ENCODE measurements around the gene RELB. TPM values are rescaled to one million over a fixed set of nuclear protein-coding genes. Genes with fewer than 3 reads are reported as not detected.

Gene RELB
- polyA plus RNA-seq, 1 donor from 2014 or later: 89.8 TPM

GRCh38 chr19:44972802-44973201, 28.5 kb upstream of the RELB start:
- Mint-ChIP-seq H3K4me1 (peaks cover 2 to 4% (median 2%) of the 10 kb centered on the region in 3 donors), H3K4me3 (no peak overlapping the region), H3K27me3 (no peaks in the 10 kb centered on the region), H3K36me3 (peaks cover 6% of the 10 kb centered on the region), H3K27ac (no peak overlapping the region), H3K9me3 (no peaks in the 10 kb centered on the region)

GRCh38 chr19:44973982-44974735, 27.1 kb upstream of the RELB start:
- H3K27me3 Mint-ChIP-seq: no peaks in the 10 kb centered on the region
- peaks cover 5% of the 10 kb centered on the region for H3K36me3 Mint-ChIP-seq
- H3K27ac Mint-ChIP-seq: peak overlapping the region in 1 of 3 donors; percentile 45
- no peaks in the 10 kb centered on the region for H3K9me3 Mint-ChIP-seq
- no peak overlapping the region for H3K4me3 Mint-ChIP-seq
- peaks cover 0 to 2% (median 2%) of the 10 kb centered on the region in 3 donors for H3K4me1 Mint-ChIP-seq

GRCh38 chr19:44974857-44975256, 26.4 kb upstream of the RELB start:
- no peak overlapping the region for H3K27ac Mint-ChIP-seq
- H3K27me3 Mint-ChIP-seq: no peaks in the 10 kb centered on the region
- peaks cover 5% of the 10 kb centered on the region for H3K36me3 Mint-ChIP-seq
- no peak overlapping the region for H3K4me3 Mint-ChIP-seq
- H3K4me1 Mint-ChIP-seq: peaks cover 0 to 2% (median 0%) of the 10 kb centered on the region in 3 donors
- H3K9me3 Mint-ChIP-seq: no peaks in the 10 kb centered on the region

DNA sequence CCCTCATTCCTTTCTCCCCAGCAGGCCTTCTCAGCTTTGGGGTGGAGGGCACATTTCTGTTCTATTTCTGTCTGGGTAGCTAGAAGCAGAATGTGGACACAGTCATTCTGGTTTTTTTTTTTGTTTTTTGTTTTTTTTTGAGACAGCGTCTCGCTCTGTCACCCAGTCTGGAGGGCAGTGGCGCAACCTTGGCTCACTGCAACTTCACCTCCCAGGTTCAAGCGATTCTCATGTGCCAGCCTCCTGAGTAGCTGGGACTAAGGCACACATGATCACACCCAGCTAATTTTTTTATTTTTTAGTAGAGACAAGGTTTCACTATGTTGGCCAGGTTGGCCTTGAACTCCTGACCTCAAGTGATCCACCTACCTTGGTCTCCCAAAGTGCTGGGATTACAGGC, 25.8 kb upstream of the RELB start:
- no peaks in the 10 kb centered on the region for H3K27me3 Mint-ChIP-seq
- peaks cover 5% of the 10 kb centered on the region for H3K36me3 Mint-ChIP-seq
- no peak overlapping the region for H3K27ac Mint-ChIP-seq
- no peak overlapping the region for H3K4me3 Mint-ChIP-seq
- no peaks in the 10 kb centered on the region for H3K9me3 Mint-ChIP-seq
- H3K4me1 Mint-ChIP-seq: peaks cover 0 to 2% (median 0%) of the 10 kb centered on the region in 3 donors

DNA sequence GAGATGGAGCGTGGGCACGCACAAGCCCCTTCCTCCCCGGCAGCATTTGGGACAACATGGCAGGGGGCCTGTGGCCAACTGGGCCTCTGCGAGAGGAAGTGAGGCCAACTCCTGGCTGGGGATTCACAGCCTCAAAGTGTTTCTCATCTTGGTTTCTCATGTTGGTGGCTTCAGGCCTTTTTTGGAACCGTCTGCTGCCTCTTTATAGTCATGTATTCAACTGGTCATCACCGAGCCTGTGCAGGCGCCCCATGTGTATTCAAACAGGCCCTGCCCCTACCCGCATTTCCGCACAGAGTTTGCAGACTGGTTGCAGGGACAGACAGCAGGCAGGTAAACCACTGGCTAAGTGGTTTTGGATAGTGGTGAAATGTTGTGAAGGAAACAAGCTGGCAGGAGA, 17.3 kb upstream of the RELB start:
- Mint-ChIP-seq H3K4me3 (no peak overlapping the region), H3K27ac (peak overlapping the region in 2 of 3 donors; percentile 45 to 67), H3K4me1 (peaks cover 1 to 2% (median 1%) of the 10 kb centered on the region in 3 donors), H3K36me3 (no peaks in the 10 kb centered on the region), H3K27me3 (no peaks in the 10 kb centered on the region), H3K9me3 (no peaks in the 10 kb centered on the region)

- Mint-ChIP-seq H3K27ac (peak overlapping the region in 1 of 3 donors; percentile 23), H3K27me3 (no peaks in the 10 kb centered on the region)
Observed at GRCh38 chr19:44985445-44985844, 15.8 kb upstream of the RELB start.

GRCh38 chr19:44986389-44986788, 14.9 kb upstream of the RELB start:
- Mint-ChIP-seq H3K36me3 (peaks cover 2% of the 10 kb centered on the region), H3K9me3 (no peaks in the 10 kb centered on the region), H3K27ac (no peak overlapping the region), H3K4me3 (peak overlapping the region in 1 of 4 donors; percentile 67), H3K4me1 (peaks cover 3 to 4% (median 4%) of the 10 kb centered on the region in 3 donors), H3K27me3 (no peaks in the 10 kb centered on the region)

More at GRCh38 chr19:44985445-44985844, 15.8 kb upstream of the RELB start:
- peaks cover 3 to 4% (median 4%) of the 10 kb centered on the region in 3 donors for H3K4me1 Mint-ChIP-seq
- H3K4me3 Mint-ChIP-seq: no peak overlapping the region
- H3K36me3 Mint-ChIP-seq: peaks cover 1% of the 10 kb centered on the region
- H3K9me3 Mint-ChIP-seq: no peaks in the 10 kb centered on the region

DNA sequence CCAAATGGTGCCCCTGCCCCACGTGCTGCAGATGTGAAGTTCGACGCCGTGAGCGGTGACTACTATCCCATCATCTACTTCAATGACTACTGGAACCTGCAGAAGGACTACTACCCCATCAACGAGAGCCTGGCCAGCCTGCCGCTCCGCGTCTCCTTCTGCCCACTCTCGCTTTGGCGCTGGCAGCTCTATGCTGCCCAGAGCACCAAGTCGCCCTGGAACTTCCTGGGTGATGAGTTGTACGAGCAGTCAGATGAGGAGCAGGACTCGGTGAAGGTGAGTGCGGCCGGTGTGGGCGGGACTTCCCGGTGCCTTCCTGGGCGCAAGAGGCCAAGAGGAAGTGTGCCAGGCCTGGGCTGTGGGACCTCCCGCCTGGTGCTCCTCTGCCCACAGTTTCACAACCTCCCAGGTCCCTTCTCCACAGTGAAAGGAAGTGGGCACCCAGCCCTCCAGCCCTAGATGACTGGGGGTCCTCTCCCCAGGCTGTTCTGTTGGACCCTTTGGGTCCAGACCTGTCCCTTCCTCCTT, 14.1 kb upstream of the RELB start:
- H3K27ac Mint-ChIP-seq: no peak overlapping the region
- peaks cover 5% of the 10 kb centered on the region for H3K36me3 Mint-ChIP-seq

DNA sequence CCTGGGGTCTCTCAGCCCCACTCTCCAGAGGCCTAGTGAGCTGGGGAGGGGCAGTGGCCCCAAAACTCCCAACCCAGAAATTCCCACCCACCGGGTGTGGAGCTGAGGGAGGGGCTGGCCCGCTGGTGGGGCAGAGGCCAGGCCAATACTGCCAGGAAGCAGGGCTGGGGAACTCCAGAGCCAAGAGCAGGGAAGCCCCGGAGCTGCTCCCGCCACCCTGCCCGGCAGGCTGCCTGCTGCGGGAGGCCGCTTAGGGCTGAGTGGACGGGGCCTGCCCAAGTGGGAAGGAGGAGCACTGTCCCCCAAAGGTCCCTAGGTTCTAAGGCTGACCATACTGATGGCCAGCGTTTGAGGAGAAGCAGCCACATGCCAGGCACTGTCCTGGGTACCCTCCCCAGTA, 13.0 kb upstream of the RELB start:
- no peak overlapping the region for H3K4me3 Mint-ChIP-seq
- H3K27ac Mint-ChIP-seq: no peak overlapping the region
- peaks cover 5% of the 10 kb centered on the region for H3K36me3 Mint-ChIP-seq
- peaks cover 3 to 4% (median 4%) of the 10 kb centered on the region in 3 donors for H3K4me1 Mint-ChIP-seq
- no peaks in the 10 kb centered on the region for H3K27me3 Mint-ChIP-seq
- H3K9me3 Mint-ChIP-seq: no peaks in the 10 kb centered on the region

More for the DNA sequence above, 14.1 kb upstream of the RELB start:
- H3K27me3 Mint-ChIP-seq: no peaks in the 10 kb centered on the region
- H3K4me1 Mint-ChIP-seq: peaks cover 3 to 4% (median 4%) of the 10 kb centered on the region in 3 donors
- H3K9me3 Mint-ChIP-seq: no peaks in the 10 kb centered on the region
- no peak overlapping the region for H3K4me3 Mint-ChIP-seq

- Mint-ChIP-seq H3K27ac (peak overlapping the region in 2 of 3 donors; percentile 11 to 86), H3K4me1 (peaks cover 3 to 4% (median 4%) of the 10 kb centered on the region in 3 donors), H3K27me3 (no peaks in the 10 kb centered on the region), H3K9me3 (no peaks in the 10 kb centered on the region), H3K4me3 (no peak overlapping the region), H3K36me3 (peaks cover 5% of the 10 kb centered on the region)
Observed at GRCh38 chr19:44988896-44989556, 12.2 kb upstream of the RELB start.

DNA sequence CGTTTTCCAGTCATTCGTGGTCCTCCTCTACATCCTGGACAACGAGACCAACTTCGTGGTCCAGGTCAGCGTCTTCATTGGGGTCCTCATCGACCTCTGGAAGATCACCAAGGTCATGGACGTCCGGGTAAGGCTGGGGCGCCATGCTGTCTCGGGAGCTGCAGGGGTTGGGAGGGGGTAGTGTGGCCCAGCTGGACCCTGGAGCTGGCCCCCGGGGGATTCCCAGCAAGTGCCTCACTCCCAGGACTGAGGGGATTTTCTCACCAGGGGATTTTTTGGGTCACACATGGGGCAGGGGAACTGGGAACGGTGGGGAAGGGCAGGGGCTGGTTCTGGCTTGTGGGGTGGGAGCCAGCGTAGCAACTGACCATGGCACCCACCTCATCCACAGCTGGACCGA, 10.8 kb upstream of the RELB start:
- H3K4me3 Mint-ChIP-seq: peak overlapping the region in 1 of 4 donors; percentile 27
- peaks cover 7% of the 10 kb centered on the region for H3K36me3 Mint-ChIP-seq
- no peaks in the 10 kb centered on the region for H3K9me3 Mint-ChIP-seq
- peaks cover 4 to 6% (median 6%) of the 10 kb centered on the region in 3 donors for H3K4me1 Mint-ChIP-seq
- no peaks in the 10 kb centered on the region for H3K27me3 Mint-ChIP-seq
- H3K27ac Mint-ChIP-seq: no peak overlapping the region

GRCh38 chr19:44990966-44991365, 10.3 kb upstream of the RELB start:
- Mint-ChIP-seq H3K36me3 (peaks cover 7% of the 10 kb centered on the region), H3K27ac (no peak overlapping the region), H3K4me1 (peaks cover 4 to 6% (median 6%) of the 10 kb centered on the region in 3 donors), H3K9me3 (no peaks in the 10 kb centered on the region), H3K4me3 (no peak overlapping the region), H3K27me3 (no peaks in the 10 kb centered on the region)

DNA sequence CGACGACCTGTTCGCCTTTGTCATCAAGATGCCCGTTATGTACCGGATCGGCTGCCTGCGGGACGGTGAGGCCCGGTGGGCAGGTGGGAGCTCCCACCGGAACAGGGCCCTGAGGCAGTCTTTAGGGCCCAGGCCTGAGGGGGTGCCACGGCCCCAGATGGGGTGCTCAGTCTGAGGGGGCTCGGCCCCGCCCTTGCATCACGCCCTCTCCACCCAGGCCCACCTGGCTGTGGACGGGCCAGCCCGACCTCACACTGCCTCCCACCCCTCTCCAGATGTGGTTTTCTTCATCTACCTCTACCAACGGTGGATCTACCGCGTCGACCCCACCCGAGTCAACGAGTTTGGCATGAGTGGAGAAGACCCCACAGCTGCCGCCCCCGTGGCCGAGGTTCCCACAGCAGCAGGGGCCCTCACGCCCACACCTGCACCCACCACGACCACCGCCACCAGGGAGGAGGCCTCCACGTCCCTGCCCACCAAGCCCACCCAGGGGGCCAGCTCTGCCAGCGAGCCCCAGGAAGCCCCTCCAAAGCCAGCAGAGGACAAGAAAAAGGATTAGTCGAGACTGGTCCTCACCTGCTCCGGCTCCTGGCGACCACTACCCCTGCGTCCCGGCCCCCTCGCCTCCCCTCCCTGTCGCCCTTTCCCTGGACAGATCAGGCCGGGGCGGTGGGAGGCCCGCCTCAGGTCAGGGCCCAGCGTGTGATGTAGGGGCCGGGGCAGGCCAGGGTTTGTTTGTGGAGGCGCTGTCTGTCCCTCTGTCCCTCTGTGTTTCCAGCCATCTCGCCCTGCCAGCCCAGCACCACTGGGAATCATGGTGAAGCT, 8.7 kb upstream of the RELB start:
- peaks cover 4 to 6% (median 4%) of the 10 kb centered on the region in 3 donors for H3K4me1 Mint-ChIP-seq
- H3K36me3 Mint-ChIP-seq: peaks cover 7% of the 10 kb centered on the region
- no peak overlapping the region for H3K4me3 Mint-ChIP-seq
- no peaks in the 10 kb centered on the region for H3K27me3 Mint-ChIP-seq
- H3K27ac Mint-ChIP-seq: no peak overlapping the region
- H3K9me3 Mint-ChIP-seq: no peaks in the 10 kb centered on the region

DNA sequence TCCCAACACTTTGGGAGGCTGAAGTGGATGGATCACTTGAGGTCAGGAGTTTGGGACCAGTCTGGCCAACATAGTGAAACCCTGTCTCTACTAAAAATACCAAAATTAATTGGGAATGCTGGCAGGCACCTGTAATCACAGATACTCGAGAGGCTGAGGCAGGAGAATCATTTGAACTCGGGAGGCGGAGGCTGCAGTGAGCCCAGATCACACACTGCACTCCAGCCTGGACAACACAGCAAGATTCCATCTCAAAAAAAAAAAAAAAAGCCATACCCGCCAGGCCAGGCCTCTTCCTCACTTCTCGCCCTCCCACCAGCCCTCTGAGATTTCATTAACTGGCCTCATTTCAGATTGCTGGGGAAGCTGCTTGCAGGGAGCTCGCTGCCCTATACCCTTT, 7.7 kb upstream of the RELB start:
- Mint-ChIP-seq H3K27me3 (no peaks in the 10 kb centered on the region), H3K36me3 (peaks cover 7% of the 10 kb centered on the region), H3K4me1 (peaks cover 4 to 6% (median 6%) of the 10 kb centered on the region in 3 donors), H3K4me3 (no peak overlapping the region), H3K9me3 (peaks cover 0 to 3% (median 0%) of the 10 kb centered on the region in 3 donors), H3K27ac (peak overlapping the region in 1 of 3 donors; percentile 63)

All from IgD-negative memory B cell (primary cell).